Measurements from ENCODE around the gene PSKH1. TPM values are rescaled to one million over a fixed set of nuclear protein-coding genes. Genes with fewer than 3 reads are reported as not detected.

The PSKH1 gene
- total RNA-seq, 2 experiments from 2014 or later: 21.0 to 21.6 TPM

Other genes starting within 250 kb of the PSKH1 start
- gene CARMIL2, start 248.1 kb upstream of the PSKH1 start, total RNA-seq: 100 to 1,000 TPM; 154 to 174 TPM
- 10 to 100 TPM; 49.7 to 58.1 TPM for gene ACD, start 233.0 kb upstream of the PSKH1 start, total RNA-seq
- gene PARD6A, start 232.3 kb upstream of the PSKH1 start, total RNA-seq: 10 to 100 TPM; 15.2 to 15.5 TPM
- 1 to 10 TPM; 6.2 to 8.0 TPM for gene ENKD1, start 226.5 kb upstream of the PSKH1 start, total RNA-seq
- gene C16orf86, start 226.4 kb upstream of the PSKH1 start, total RNA-seq: 1 to 10 TPM; 4.1 to 5.1 TPM
- gene GFOD2, start 173.9 kb upstream of the PSKH1 start, total RNA-seq: 10 to 100 TPM; 15.1 to 15.8 TPM
- gene RANBP10, start 86.7 kb upstream of the PSKH1 start, total RNA-seq: 10 to 100 TPM; 21.2 to 23.7 TPM
- gene TSNAXIP1, start 86.4 kb upstream of the PSKH1 start, total RNA-seq: under 1 TPM; 0.12 to 0.45 TPM
- gene THAP11, start 50.9 kb upstream of the PSKH1 start, total RNA-seq: 10 to 100 TPM; 47.9 to 52.7 TPM
- gene NUTF2, start 46.3 kb upstream of the PSKH1 start, total RNA-seq: 100 to 1,000 TPM; 114 to 137 TPM
- 10 to 100 TPM; 61.8 to 69.3 TPM for gene CENPT, start 45.6 kb upstream of the PSKH1 start, total RNA-seq
- gene EDC4, start 20.2 kb upstream of the PSKH1 start, total RNA-seq: 100 to 1,000 TPM; 122 to 124 TPM
- under 1 TPM; 0.45 to 0.99 TPM for gene NRN1L, start 8.4 kb upstream of the PSKH1 start, total RNA-seq
- 1 to 10 TPM; 5.0 to 6.7 TPM for gene CTRL, start 38.6 kb downstream of the PSKH1 start, total RNA-seq
- gene PSMB10, start 43.6 kb downstream of the PSKH1 start, total RNA-seq: 100 to 1,000 TPM; 250 to 296 TPM
- 10 to 100 TPM; 15.6 to 22.7 TPM for gene LCAT, start 50.9 kb downstream of the PSKH1 start, total RNA-seq
- gene SLC12A4, start 75.4 kb downstream of the PSKH1 start, total RNA-seq: 10 to 100 TPM; 47.7 to 51.2 TPM
- under 1 TPM in 1 of 2 experiments, not detected in 1; 0.28 TPM for gene DPEP3, start 87.2 kb downstream of the PSKH1 start, total RNA-seq
- gene DPEP2, start 106.2 kb downstream of the PSKH1 start, total RNA-seq: 1 to 10 TPM; 4.5 to 4.7 TPM
- not detected for gene DPEP2NB, start 122.7 kb downstream of the PSKH1 start, total RNA-seq
- gene DDX28, start 130.0 kb downstream of the PSKH1 start, total RNA-seq: 10 to 100 TPM; 14.8 to 20.8 TPM
- 10 to 100 TPM; 28.4 to 32.0 TPM for gene DUS2, start 130.0 kb downstream of the PSKH1 start, total RNA-seq
- 100 to 1,000 TPM; 176 to 183 TPM for gene NFATC3, start 192.1 kb downstream of the PSKH1 start, total RNA-seq

Measured in activated CD8-positive, alpha-beta memory T cell treated with anti-CD3 and anti-CD28 coated beads, Interleukin-2, amount 10 ng/mL, durations not matched to agents 7 days and 5 days (primary cell).